K562 (cell line): ENCODE measurements around the gene FAM111B. TPM values are rescaled to one million over a fixed set of nuclear protein-coding genes. Genes with fewer than 3 reads are reported as not detected.

Experiments used
- ATF4 ChIP-seq: fragments of 450-650 bp; formaldehyde crosslinking; IDR thresholded peaks from 2 replicates; pipeline ENCODE4 v1.4.0; 2022; ENCODE audit warnings: mild to moderate bottlenecking, moderate library complexity
- FOXP1 ChIP-seq: sonication (generic); formaldehyde crosslinking; IDR thresholded peaks from 2 replicates; pipeline ENCODE4 v1.8.0; 2022; ENCODE audit warnings: mild to moderate bottlenecking, missing genetic modification reagents
- KAT7 ChIP-seq: sonication (generic); formaldehyde crosslinking; IDR thresholded peaks from 2 replicates; pipeline ENCODE4 v1.8.0; 2022; ENCODE audit warnings: missing genetic modification reagents, mild to moderate bottlenecking, borderline replicate concordance
- L3MBTL2 ChIP-seq: fragments of 450-650 bp; IDR thresholded peaks from 2 replicates; pipeline ENCODE4 v1.6.1; 2016; ENCODE audit warnings: mild to moderate bottlenecking, moderate library complexity
- PCBP1 ChIP-seq: fragments of 200-400 bp; formaldehyde crosslinking; IDR thresholded peaks from 2 replicates; pipeline ENCODE4 v1.6.1; 2018; ENCODE audit warnings: mild to moderate bottlenecking, low read depth, low read length; ENCODE audit not compliant: poor library complexity, severe bottlenecking
- polyA plus RNA-seq, 8 experiments: library from polyadenylated mRNA; depleted of rRNA in 4 of 8; stranded (reverse) in 5 of 8; unstranded in 3 of 8; fragments of >200 nt; fragmentation: Nextera tagmentation in 2 of 8; fragmentation: Illumina TruSeq in 1 of 8; extraction: Ambion mirVana in 2 of 8; extraction: Trizol in 1 of 8; gene quantifications; 2 replicates each; pipeline versions ENCODE4 v1.2.1 to v1.2.3, GENCODE V29; 2011 to 2014; ENCODE audit warnings: inconsistent platforms in 1 of 8, missing spikeins in 1 of 8
- total RNA-seq, 7 experiments: library from RNA; depleted of rRNA in 6 of 7; stranded (reverse); fragments of >200 nt in 6 of 7; fragmentation: Illumina TruSeq in 2 of 7; extraction: Trizol in 2 of 7; gene quantifications; 2 replicates each; pipeline versions ENCODE4 v1.2.1 to v1.2.3, GENCODE V29; 2011 to 2021; ENCODE audit warnings: low replicate concordance in 1 of 7
- TF ChIP-seq, protein P1 (sequence below), 2 experiments: fragments of 150-350 bp in 1 of 2; IDR thresholded peaks; 2 replicates each; pipeline ENCODE4 v1.6.1; 2012 to 2016; ENCODE audit warnings: low read depth in 2 of 2, low read length in 2 of 2, mild to moderate bottlenecking in 1 of 2, moderate library complexity in 1 of 2

The FAM111B gene
- total and polyA plus RNA-seq, 9 of the 15 experiments (the other 6 are each of a cell fraction or from before 2014, with no cell fraction given) = 0.01 to 0.33 (median 0.06) TPM; not detected in 5

GRCh38 chr11:59172345-59173079 is 65.5 kb downstream of the FAM111B start (continued):
- no peak for TF ChIP-seq KAT7 (CRISPR knock-in tag)
- TF ChIP-seq, protein P1, sequence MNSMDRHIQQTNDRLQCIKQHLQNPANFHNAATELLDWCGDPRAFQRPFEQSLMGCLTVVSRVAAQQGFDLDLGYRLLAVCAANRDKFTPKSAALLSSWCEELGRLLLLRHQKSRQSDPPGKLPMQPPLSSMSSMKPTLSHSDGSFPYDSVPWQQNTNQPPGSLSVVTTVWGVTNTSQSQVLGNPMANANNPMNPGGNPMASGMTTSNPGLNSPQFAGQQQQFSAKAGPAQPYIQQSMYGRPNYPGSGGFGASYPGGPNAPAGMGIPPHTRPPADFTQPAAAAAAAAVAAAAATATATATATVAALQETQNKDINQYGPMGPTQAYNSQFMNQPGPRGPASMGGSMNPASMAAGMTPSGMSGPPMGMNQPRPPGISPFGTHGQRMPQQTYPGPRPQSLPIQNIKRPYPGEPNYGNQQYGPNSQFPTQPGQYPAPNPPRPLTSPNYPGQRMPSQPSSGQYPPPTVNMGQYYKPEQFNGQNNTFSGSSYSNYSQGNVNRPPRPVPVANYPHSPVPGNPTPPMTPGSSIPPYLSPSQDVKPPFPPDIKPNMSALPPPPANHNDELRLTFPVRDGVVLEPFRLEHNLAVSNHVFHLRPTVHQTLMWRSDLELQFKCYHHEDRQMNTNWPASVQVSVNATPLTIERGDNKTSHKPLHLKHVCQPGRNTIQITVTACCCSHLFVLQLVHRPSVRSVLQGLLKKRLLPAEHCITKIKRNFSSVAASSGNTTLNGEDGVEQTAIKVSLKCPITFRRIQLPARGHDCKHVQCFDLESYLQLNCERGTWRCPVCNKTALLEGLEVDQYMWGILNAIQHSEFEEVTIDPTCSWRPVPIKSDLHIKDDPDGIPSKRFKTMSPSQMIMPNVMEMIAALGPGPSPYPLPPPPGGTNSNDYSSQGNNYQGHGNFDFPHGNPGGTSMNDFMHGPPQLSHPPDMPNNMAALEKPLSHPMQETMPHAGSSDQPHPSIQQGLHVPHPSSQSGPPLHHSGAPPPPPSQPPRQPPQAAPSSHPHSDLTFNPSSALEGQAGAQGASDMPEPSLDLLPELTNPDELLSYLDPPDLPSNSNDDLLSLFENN (IDR thresholded peaks at IDR 0.05; ENCODE audit: low read depth in 2 of 2, low read length in 2 of 2) = no peak
- no peak for TF ChIP-seq ATF4
- no peak for TF ChIP-seq FOXP1
- peak; percentile 9; the same call in 1 of the 2 replicates for TF ChIP-seq L3MBTL2
- TF ChIP-seq PCBP1 = peak; percentile 1
- TF ChIP-seq, all 486 proteins: peak for 2
